B cell (primary cell): ENCODE results near the gene SLC22A31. TPM values are rescaled to one million over a fixed set of nuclear protein-coding genes. Genes with fewer than 3 reads are reported as not detected.

Experiments used
- ATAC-seq: fragments of 200-7000 bp; cut with Tn5 transposase; one replicate; pipeline ENCODE4 v1.10.0; 2021; ENCODE audit warnings: low read depth, mild to moderate bottlenecking, moderate number of reproducible peaks, moderate library complexity
- CTCF ChIA-PET: fragments of 350-600 bp; sonication (Branson Sonifier 250); formaldehyde crosslinking; loops from one replicate; lab custom pipeline; 2021; ENCODE audit warnings: antibody characterized with exemption, inconsistent platforms; lab: Charles Lee
- POLR2A ChIA-PET: fragments of 350-600 bp; sonication (Branson Sonifier 250); formaldehyde crosslinking; loops from one replicate; lab custom pipeline; 2021; ENCODE audit warnings: antibody characterized with exemption; lab: Charles Lee
- DNase-seq: peaks from one replicate; pipeline ENCODE4 v3.0.0; 2013
- H2AFZ ChIP-seq: 2 replicates; pipeline ENCODE4 v1.6.1; 2012; ENCODE audit warnings: mild to moderate bottlenecking, low read depth, low read length; ENCODE audit not compliant: insufficient read depth, poor library complexity, severe bottlenecking
- H3K27ac ChIP-seq, 2 donors: 1 replicate in 1 of 2; 2 replicates in 1 of 2; pipeline ENCODE4 v1.5.1; 2012 to 2013; ENCODE audit warnings: low read length in 2 of 2, mild to moderate bottlenecking in 2 of 2, moderate library complexity in 1 of 2
- H3K27me3 ChIP-seq, 4 experiments: fragments of 200-600 bp in 1 of 4; sonication (generic) in 1 of 4; replicated peaks in 1 of 4; 1 replicate in 2 of 4; 2 replicates in 2 of 4; pipeline versions ENCODE4 v1.6.1 to v1.7.0; 2013 to 2016; ENCODE audit warnings: low read length in 3 of 4, mild to moderate bottlenecking in 2 of 4, mixed read lengths in 1 of 4, moderate library complexity in 1 of 4; ENCODE audit not compliant: insufficient read depth in 4 of 4, control insufficient read depth in 3 of 4; ENCODE audit errors: control extremely low read depth in 1 of 4
- H3K36me3 ChIP-seq, 2 experiments: replicated peaks in 1 of 2; 1 replicate in 1 of 2; 2 replicates in 1 of 2; pipeline versions ENCODE4 v1.6.1 to v1.7.1; 2013; ENCODE audit warnings: low read length in 1 of 2; ENCODE audit not compliant: insufficient read depth in 2 of 2, control insufficient read depth in 1 of 2; ENCODE audit errors: control extremely low read depth in 1 of 2, extremely low read depth in 1 of 2
- H3K4me1 ChIP-seq, 2 donors: fragments of 200-600 bp in 1 of 2; sonication (generic) in 1 of 2; 1 replicate in 1 of 2; 2 replicates in 1 of 2; pipeline versions ENCODE4 v1.5.1 to v1.6.1; 2013 to 2017; ENCODE audit warnings: low read length in 2 of 2; ENCODE audit not compliant: control insufficient read depth in 2 of 2, insufficient read depth in 2 of 2
- H3K4me2 ChIP-seq: replicated peaks from 2 replicates; pipeline ENCODE3; 2012; ENCODE audit warnings: mild to moderate bottlenecking, low read depth, low read length; ENCODE audit not compliant: poor library complexity, severe bottlenecking
- H3K4me3 ChIP-seq, 5 experiments: fragments of 200-600 bp in 1 of 5; sonication (generic) in 1 of 5; 1 replicate in 3 of 5; 2 replicates in 2 of 5; pipeline versions ENCODE4 v1.5.1 to v1.7.0; 2011 to 2016; ENCODE audit warnings: low read length in 4 of 5, mild to moderate bottlenecking in 4 of 5, low read depth in 2 of 5, control low read depth in 1 of 5, moderate library complexity in 1 of 5; ENCODE audit not compliant: insufficient read depth in 1 of 5; ENCODE audit errors: control extremely low read depth in 1 of 5, extremely low read depth in 1 of 5
- H3K79me2 ChIP-seq: fragments of 200-600 bp; sonication (generic); one replicate; pipeline ENCODE4 v1.6.0; 2016; ENCODE audit warnings: low read length; ENCODE audit not compliant: control insufficient read depth, insufficient read depth
- H3K9ac ChIP-seq: fragments of 200-600 bp; sonication (generic); 2 replicates; pipeline ENCODE4 v1.6.1; 2017; ENCODE audit warnings: mild to moderate bottlenecking, low read length, moderate library complexity
- H3K9me3 ChIP-seq, 3 donors: one replicate each; pipeline versions ENCODE4 v1.6.1 to v1.7.1; 2013; ENCODE audit warnings: low read length in 2 of 3; ENCODE audit not compliant: control insufficient read depth in 2 of 3, insufficient read depth in 1 of 3; ENCODE audit errors: control extremely low read depth in 1 of 3
- H4K20me1 ChIP-seq: 2 replicates; pipeline ENCODE4 v1.6.0; 2012; ENCODE audit warnings: mild to moderate bottlenecking, low read length; ENCODE audit not compliant: insufficient read depth, control insufficient read depth, poor library complexity, severe bottlenecking
- H3K27ac Mint-ChIP-seq: one replicate; pipeline ENCODE4 v1.8.0; 2021; ENCODE audit warnings: mixed read lengths
- H3K27me3 Mint-ChIP-seq: one replicate; pipeline ENCODE4 v1.8.0; 2021; ENCODE audit warnings: mixed read lengths
- H3K4me1 Mint-ChIP-seq: one replicate; pipeline ENCODE4 v1.8.0; 2021; ENCODE audit warnings: mixed read lengths
- H3K4me3 Mint-ChIP-seq: one replicate; pipeline ENCODE4 v1.8.0; 2021; ENCODE audit warnings: mixed read lengths
- H3K9me3 Mint-ChIP-seq: one replicate; pipeline ENCODE4 v1.8.0; 2022; ENCODE audit warnings: mixed read lengths; ENCODE audit not compliant: insufficient read depth
- CTCF ChIP-seq: fragments of 200-600 bp; IDR thresholded peaks from one replicate; pipeline ENCODE4 v1.8.0; 2022; ENCODE audit warnings: antibody characterized with exemption, mild to moderate bottlenecking
- EZH2 ChIP-seq: IDR thresholded peaks from 2 replicates; pipeline ENCODE4 v1.6.1; 2012; ENCODE audit warnings: borderline replicate concordance, low read depth, mild to moderate bottlenecking, moderate library complexity, low read length; ENCODE audit not compliant: insufficient read depth, poor library complexity, severe bottlenecking
- WGBS: methylation state at CpG from one replicate; pipeline ENCODE4 v1.1.5; 2013; ENCODE audit warnings: missing lambda C conversion rate; ENCODE audit not compliant: insufficient coverage; 5-methylcytosine and 5-hydroxymethylcytosine counted together
- intact Hi-C: fragments of 100-400 bp; cut with micrococcal nuclease; formaldehyde crosslinking; loops from one replicate; pipeline ENCODE4 v1.10.0; 2022
- polyA plus RNA-seq: library from polyadenylated mRNA; depleted of rRNA; stranded (reverse); fragments of >200 nt; gene quantifications from 2 replicates; pipeline ENCODE4 v1.2.3, GENCODE V29; 2012
- total RNA-seq, 2 donors: library from RNA; stranded (reverse); fragments of 120-200 nt in 1 of 2; gene quantifications; 1 replicate in 1 of 2; 2 replicates in 1 of 2; pipeline versions ENCODE4 v1.2.3 to v1.2.4, GENCODE V29; 2013 to 2022

The SLC22A31 gene
- total and polyA plus RNA-seq, 2 donors (not counting 1 experiment from before 2014, with no cell fraction given) = 0.33 TPM; not detected in 1

GRCh38 chr16:89246903-89247733 is 46.8 kb upstream of the SLC22A31 start:
- no peaks in the 10 kb centered on the region for H3K27me3 ChIP-seq
- no peak for TF ChIP-seq CTCF
- TF ChIP-seq EZH2 = no peak
- peaks cover 3 to 10% of the 10 kb centered on the region in 2 donors for H3K4me1 ChIP-seq
- peak overlapping the region; percentile 93 for H3K4me2 ChIP-seq
- WGBS = 6% methylated on average over 78 of the region's 78 CpGs
- ChIA-PET POLR2A (interaction anchor here (0.6 to 1.6 kb wide), 4 partner anchors 29 to 317 kb away, joined by 3 to 4 read pairs (median 4); partner anchors contain the start of genes CDH15 and ZNF778), CTCF (interaction anchor here (0.5 to 1.7 kb wide), 6 partner anchors 18 to 509 kb away, joined by 3 to 5 read pairs (median 3); partner anchors contain the start of gene ZNF778)
- Mint-ChIP-seq H3K27me3 (no peaks in the 10 kb centered on the region), H3K27ac (peak overlapping the region; percentile 15), H3K4me1 (peaks cover 5% of the 10 kb centered on the region), H3K4me3 (peak overlapping the region; percentile 78), H3K9me3 (peaks cover 5% of the 10 kb centered on the region)
- DNase-seq (peak; percentile 92), ATAC-seq (peak; percentile 96)
- H3K9me3 ChIP-seq = peaks cover 1 to 35% (median 7%) of the 10 kb centered on the region in 3 donors
- no peaks in the 10 kb centered on the region for H3K36me3 ChIP-seq
- H3K27ac ChIP-seq = no peak overlapping the region
- peak overlapping the region; percentile 54 for H3K9ac ChIP-seq
- no peaks in the 10 kb centered on the region for H3K79me2 ChIP-seq
- intact Hi-C loops = loop anchor here (2.0 to 10.0 kb wide), 2 partner anchors 76 to 408 kb away; partner anchors contain the start of genes CDH15, CHMP1A and SPATA33
- H4K20me1 ChIP-seq = no peaks in the 10 kb centered on the region
- H2AFZ ChIP-seq = peak overlapping the region; percentile 83
- H3K4me3 ChIP-seq = peak overlapping the region in 4 of 5 experiments; percentile 26 to 59 (median 43)
